ENCODE results near the gene URB1.

DNA sequence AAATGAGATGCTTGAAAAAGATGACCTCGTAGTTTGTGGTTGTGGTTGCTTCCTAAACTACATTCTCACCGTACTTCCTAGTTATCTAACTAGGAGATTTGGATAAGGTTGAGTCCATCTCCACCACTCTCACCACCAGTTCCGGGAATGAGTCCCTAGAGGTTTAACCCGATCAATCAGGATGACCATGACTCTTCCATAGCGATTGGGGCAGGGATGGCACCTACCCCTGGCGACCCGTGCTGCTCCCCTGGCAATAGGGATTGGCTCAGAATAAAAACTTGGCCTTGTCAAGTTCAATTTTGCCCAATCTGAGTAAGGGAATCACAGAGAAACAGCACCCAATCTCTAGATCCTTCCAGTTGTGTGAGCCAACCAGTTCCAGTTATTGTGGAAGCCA lies 111.3 kb downstream of the URB1 start:
- TF ChIP-seq, protein P1, sequence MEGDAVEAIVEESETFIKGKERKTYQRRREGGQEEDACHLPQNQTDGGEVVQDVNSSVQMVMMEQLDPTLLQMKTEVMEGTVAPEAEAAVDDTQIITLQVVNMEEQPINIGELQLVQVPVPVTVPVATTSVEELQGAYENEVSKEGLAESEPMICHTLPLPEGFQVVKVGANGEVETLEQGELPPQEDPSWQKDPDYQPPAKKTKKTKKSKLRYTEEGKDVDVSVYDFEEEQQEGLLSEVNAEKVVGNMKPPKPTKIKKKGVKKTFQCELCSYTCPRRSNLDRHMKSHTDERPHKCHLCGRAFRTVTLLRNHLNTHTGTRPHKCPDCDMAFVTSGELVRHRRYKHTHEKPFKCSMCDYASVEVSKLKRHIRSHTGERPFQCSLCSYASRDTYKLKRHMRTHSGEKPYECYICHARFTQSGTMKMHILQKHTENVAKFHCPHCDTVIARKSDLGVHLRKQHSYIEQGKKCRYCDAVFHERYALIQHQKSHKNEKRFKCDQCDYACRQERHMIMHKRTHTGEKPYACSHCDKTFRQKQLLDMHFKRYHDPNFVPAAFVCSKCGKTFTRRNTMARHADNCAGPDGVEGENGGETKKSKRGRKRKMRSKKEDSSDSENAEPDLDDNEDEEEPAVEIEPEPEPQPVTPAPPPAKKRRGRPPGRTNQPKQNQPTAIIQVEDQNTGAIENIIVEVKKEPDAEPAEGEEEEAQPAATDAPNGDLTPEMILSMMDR (IDR thresholded peaks at IDR 0.05) = no peak
- TF ChIP-seq POLR2A (IDR thresholded peaks at IDR 0.05) = no peak
